Measurements from ENCODE around the gene NLE1.
"Not testable (repeated sequence)": the region's sequence is repeated elsewhere in the genome, so short reads cannot be mapped to it uniquely, and the experiment has no call there.

The NLE1 gene

GRCh38 chr17:35141681-35142466 lies at the start of gene NLE1:
NLE1 (minus strand) TSS chr17:35142303; CDS start chr17:35142275, 28 bp downstream.
- peak; percentile 90 for DNase-seq (ENCODE audit: low read depth)

GRCh38 chr17:35191001-35191695 lies 49.0 kb upstream of the NLE1 start:
- DNase-seq (ENCODE audit: low read depth), result no peak

GRCh38 chr17:35189291-35189690 lies 47.2 kb upstream of the NLE1 start:
- no peak for DNase-seq (ENCODE audit: low read depth)

- no peak for DNase-seq (ENCODE audit: low read depth)
Observed at GRCh38 chr17:35188111-35188510, 46.0 kb upstream of the NLE1 start.

GRCh38 chr17:35187481-35187880 lies 45.4 kb upstream of the NLE1 start:
- DNase-seq (ENCODE audit: low read depth), result no peak

- no peak for DNase-seq (ENCODE audit: low read depth)
Observed at GRCh38 chr17:35185849-35186248, 43.7 kb upstream of the NLE1 start.

GRCh38 chr17:35184274-35184673 lies 42.2 kb upstream of the NLE1 start:
- DNase-seq (ENCODE audit: low read depth), result no peak

GRCh38 chr17:35183332-35183731 lies 41.2 kb upstream of the NLE1 start:
- DNase-seq (ENCODE audit: low read depth), result no peak

GRCh38 chr17:35179379-35179778 lies 37.3 kb upstream of the NLE1 start:
- not testable (repeated sequence) for DNase-seq (ENCODE audit: low read depth)

- DNase-seq (ENCODE audit: low read depth), result no peak
Observed at GRCh38 chr17:35176897-35177296, 34.8 kb upstream of the NLE1 start.

- DNase-seq (ENCODE audit: low read depth), result no peak
Observed at GRCh38 chr17:35175638-35176415, 33.7 kb upstream of the NLE1 start.

- DNase-seq (ENCODE audit: low read depth), result no peak
Observed at GRCh38 chr17:35174835-35175334, 32.8 kb upstream of the NLE1 start.

GRCh38 chr17:35172321-35172720 lies 30.2 kb upstream of the NLE1 start:
- DNase-seq (ENCODE audit: low read depth), result not testable (repeated sequence)

- no peak for DNase-seq (ENCODE audit: low read depth)
Observed at GRCh38 chr17:35171834-35172233, 29.7 kb upstream of the NLE1 start.

GRCh38 chr17:35170968-35171771 lies 29.1 kb upstream of the NLE1 start:
- no peak for DNase-seq (ENCODE audit: low read depth)

GRCh38 chr17:35169835-35170363 lies 27.8 kb upstream of the NLE1 start:
- DNase-seq (ENCODE audit: low read depth), result no peak

- no peak for DNase-seq (ENCODE audit: low read depth)
Observed at GRCh38 chr17:35167666-35168065, 25.6 kb upstream of the NLE1 start.

- DNase-seq (ENCODE audit: low read depth), result no peak
Observed at GRCh38 chr17:35167046-35167445, 24.9 kb upstream of the NLE1 start.

GRCh38 chr17:35166526-35166925 lies 24.4 kb upstream of the NLE1 start:
- DNase-seq (ENCODE audit: low read depth), result no peak

- DNase-seq (ENCODE audit: low read depth), result no peak
Observed at GRCh38 chr17:35164716-35165115, 22.6 kb upstream of the NLE1 start.

- no peak for DNase-seq (ENCODE audit: low read depth)
Observed at GRCh38 chr17:35163886-35164285, 21.8 kb upstream of the NLE1 start.
